Kidney tubule cell (primary cell): ENCODE data around the gene KLHL29.

Experiments
- DNase-seq: peaks from one replicate; pipeline ENCODE4 v3.0.0-alpha.2; 2018; ENCODE audit warnings: low spot score

The KLHL29 gene

GRCh38 chr2:23617167-23617810 lies 232.3 kb downstream of the KLHL29 start:
- no peak for DNase-seq

- DNase-seq = no peak
Observed at GRCh38 chr2:23617811-23618215, 232.8 kb downstream of the KLHL29 start.

- no peak for DNase-seq
Observed at GRCh38 chr2:23618265-23618664, 233.3 kb downstream of the KLHL29 start.

GRCh38 chr2:23618794-23619530 lies 234.0 kb downstream of the KLHL29 start:
- peak; percentile 54 for DNase-seq

- DNase-seq = no peak
Observed at GRCh38 chr2:23619941-23620340, 235.0 kb downstream of the KLHL29 start.

GRCh38 chr2:23620841-23621341 lies 235.9 kb downstream of the KLHL29 start:
- DNase-seq = no peak

- no peak for DNase-seq
Observed at GRCh38 chr2:23621616-23622015, 236.6 kb downstream of the KLHL29 start.

- no peak for DNase-seq
Observed at GRCh38 chr2:23622466-23622865, 237.5 kb downstream of the KLHL29 start.

GRCh38 chr2:23622966-23623675 lies 238.1 kb downstream of the KLHL29 start:
- DNase-seq = no peak

GRCh38 chr2:23624378-23624777 lies 239.4 kb downstream of the KLHL29 start:
- DNase-seq = no peak

- DNase-seq = no peak
Observed at GRCh38 chr2:23624915-23625314, 239.9 kb downstream of the KLHL29 start.

- DNase-seq = no peak
Observed at GRCh38 chr2:23625726-23626125, 240.7 kb downstream of the KLHL29 start.

- no peak for DNase-seq
Observed at GRCh38 chr2:23626701-23627230, 241.8 kb downstream of the KLHL29 start.

- no peak for DNase-seq
Observed at GRCh38 chr2:23627236-23628009, 242.4 kb downstream of the KLHL29 start.

- no peak for DNase-seq
Observed at GRCh38 chr2:23628926-23629771, 244.2 kb downstream of the KLHL29 start.

- no peak for DNase-seq
Observed at GRCh38 chr2:23629772-23630480, 244.9 kb downstream of the KLHL29 start.

GRCh38 chr2:23630961-23631360 lies 246.0 kb downstream of the KLHL29 start:
- DNase-seq = no peak

GRCh38 chr2:23631389-23631788 lies 246.4 kb downstream of the KLHL29 start:
- no peak for DNase-seq

GRCh38 chr2:23632386-23632785 lies 247.4 kb downstream of the KLHL29 start:
- no peak for DNase-seq

- DNase-seq = no peak
Observed at GRCh38 chr2:23632831-23633395, 247.9 kb downstream of the KLHL29 start.
